Mucosa of descending colon (tissue), 3 donors: ENCODE results near the gene LINS1. TPM values are rescaled to one million over a fixed set of nuclear protein-coding genes. Genes with fewer than 3 reads are reported as not detected.

Experiments used
- ATAC-seq: fragments of 200-7000 bp; cut with Tn5 transposase; one replicate; pipeline ENCODE4 v1.9.1; 2020; ENCODE audit warnings: mild to moderate bottlenecking, moderate library complexity
- DNase-seq, 3 donors: peaks; one replicate each; pipeline ENCODE4 v3.0.0-alpha.2; 2020
- H3K36me3 ChIP-seq: fragments of 200-600 bp; one replicate; pipeline ENCODE4 v1.8.0; 2021; ENCODE audit warnings: low read depth, mild to moderate bottlenecking
- H3K4me1 ChIP-seq: fragments of 200-600 bp; one replicate; pipeline ENCODE4 v1.8.0; 2021; ENCODE audit warnings: low read depth, mild to moderate bottlenecking
- H3K4me3 ChIP-seq: fragments of 200-600 bp; one replicate; pipeline ENCODE4 v1.8.0; 2021; ENCODE audit warnings: mild to moderate bottlenecking
- H3K9me3 ChIP-seq: fragments of 200-600 bp; one replicate; pipeline ENCODE4 v1.8.0; 2021; ENCODE audit warnings: mild to moderate bottlenecking
- CTCF ChIP-seq: fragments of 200-600 bp; IDR thresholded peaks from one replicate; pipeline ENCODE4 v1.8.0; 2022; ENCODE audit warnings: antibody characterized with exemption, mild to moderate bottlenecking
- intact Hi-C, 2 donors: fragments of 100-400 bp; cut with DNase I in 1 of 2; cut with micrococcal nuclease in 1 of 2; formaldehyde crosslinking; loops; one replicate each; pipeline versions ENCODE4 v1.11.0 to v1.11.1; 2022; cut with DNase I, micrococcal nuclease
- total RNA-seq, 3 donors: library from RNA; stranded (reverse); fragmentation: NEBNext Ultra II Directional in 2 of 3; extraction: Animal tissue kit (Norgen Biotek cat#: 25700) in 2 of 3; gene quantifications; one replicate each; pipeline versions ENCODE4 v1.2.1 to v1.2.4, GENCODE V29; 2021 to 2023
- donor health status: DM: no; HTN: no; CAD: no; lungs with moderate emphysema.
- donor health status: DM: no; HTN: no; CAD: no.
- donor health status: DM: no; HTN: yes; CAD: no.

Gene LINS1
- total RNA-seq, 3 donors from 2014 or later: 18.6 to 32.0 (median 24.2) TPM

GRCh38 chr15:100573526-100573925 is 28.5 kb downstream of the LINS1 start:
- H3K36me3 ChIP-seq: no peaks in the 10 kb centered on the region
- intact Hi-C loops: no loop called here
- no peak for TF ChIP-seq CTCF
- DNase-seq (no peak), ATAC-seq (no peak)
- H3K9me3 ChIP-seq: no peaks in the 10 kb centered on the region
- no peaks in the 10 kb centered on the region for H3K4me1 ChIP-seq
- H3K4me3 ChIP-seq: no peak overlapping the region

GRCh38 chr15:100572362-100572983 is 29.5 kb downstream of the LINS1 start:
- ATAC-seq (no peak), DNase-seq (no peak)
- intact Hi-C loops: no loop called here
- H3K4me1 ChIP-seq: no peaks in the 10 kb centered on the region
- H3K36me3 ChIP-seq: no peaks in the 10 kb centered on the region
- TF ChIP-seq CTCF: no peak
- no peak overlapping the region for H3K4me3 ChIP-seq
- H3K9me3 ChIP-seq: no peaks in the 10 kb centered on the region

- intact Hi-C loops: no loop called here
- DNase-seq: no peak
- ATAC-seq: no peak
- Histone ChIP-seq H3K36me3 (no peaks in the 10 kb centered on the region), H3K4me1 (no peaks in the 10 kb centered on the region), H3K4me3 (no peak overlapping the region), H3K9me3 (no peaks in the 10 kb centered on the region)
- no peak for TF ChIP-seq CTCF
Measured at GRCh38 chr15:100571592-100572167, 30.3 kb downstream of the LINS1 start.

GRCh38 chr15:100570735-100571313 is 31.2 kb downstream of the LINS1 start:
- Histone ChIP-seq H3K36me3 (no peaks in the 10 kb centered on the region), H3K4me3 (no peak overlapping the region), H3K9me3 (no peaks in the 10 kb centered on the region), H3K4me1 (no peaks in the 10 kb centered on the region)
- intact Hi-C loops: no loop called here
- TF ChIP-seq CTCF: no peak
- DNase-seq: no peak
- no peak for ATAC-seq

- no peaks in the 10 kb centered on the region for H3K4me1 ChIP-seq
- intact Hi-C loops: no loop called here
- DNase-seq (no peak), ATAC-seq (no peak)
- no peaks in the 10 kb centered on the region for H3K36me3 ChIP-seq
- no peak for TF ChIP-seq CTCF
- no peaks in the 10 kb centered on the region for H3K9me3 ChIP-seq
- no peak overlapping the region for H3K4me3 ChIP-seq
Measured at GRCh38 chr15:100570275-100570674, 31.7 kb downstream of the LINS1 start.
